CD4-positive, CD25-positive, alpha-beta regulatory T cell (primary cell): Measurements from ENCODE around the gene OR2D3. TPM values are rescaled to one million over a fixed set of nuclear protein-coding genes. Genes with fewer than 3 reads are reported as not detected.

Experiments used
- ATAC-seq, 2 donors: fragments of 150-1000 bp; cut with Tn5 transposase; one replicate each; pipeline ENCODE4 v1.10.0; 2021; ENCODE audit warnings: low read depth in 2 of 2, moderate number of reproducible peaks in 2 of 2, moderate library complexity in 1 of 2
- DNase-seq, 3 donors: peaks; one replicate each; pipeline versions ENCODE4 v3.0.0 to v3.0.0-alpha.2; 2012 to 2022; ENCODE audit warnings: mixed read lengths in 1 of 3
- H3K27ac ChIP-seq: one replicate; pipeline ENCODE4 v1.7.0; 2013; ENCODE audit warnings: mild to moderate bottlenecking, low read length; ENCODE audit not compliant: insufficient read depth, poor library complexity, severe bottlenecking
- H3K27me3 ChIP-seq: one replicate; pipeline ENCODE4 v1.7.0; 2013; ENCODE audit warnings: low read length; ENCODE audit not compliant: control insufficient read depth, insufficient read depth
- H3K36me3 ChIP-seq: one replicate; pipeline ENCODE4 v1.7.0; 2013; ENCODE audit warnings: mild to moderate bottlenecking, low read length, moderate library complexity; ENCODE audit not compliant: control insufficient read depth, insufficient read depth
- H3K4me1 ChIP-seq: 2 replicates; pipeline ENCODE4 v1.7.0; 2013; ENCODE audit warnings: mild to moderate bottlenecking, low read length; ENCODE audit not compliant: insufficient read depth, control insufficient read depth, poor library complexity, severe bottlenecking
- H3K4me3 ChIP-seq: one replicate; pipeline ENCODE4 v1.7.0; 2013; ENCODE audit warnings: low read depth, mild to moderate bottlenecking, low read length, moderate library complexity
- H3K9me3 ChIP-seq, 2 experiments: 1 replicate in 1 of 2; 2 replicates in 1 of 2; pipeline ENCODE4 v1.7.0; 2013; ENCODE audit warnings: low read length in 2 of 2, mild to moderate bottlenecking in 1 of 2, moderate library complexity in 1 of 2; ENCODE audit not compliant: control insufficient read depth in 2 of 2
- H3K27ac Mint-ChIP-seq, 3 donors: one replicate each; pipeline ENCODE4 v1.8.0; 2020 to 2022; ENCODE audit warnings: mild to moderate bottlenecking in 3 of 3, mixed read lengths in 3 of 3, moderate library complexity in 2 of 3
- H3K27me3 Mint-ChIP-seq: one replicate; pipeline ENCODE4 v1.8.0; 2022; ENCODE audit warnings: mild to moderate bottlenecking, mixed read lengths
- H3K36me3 Mint-ChIP-seq: one replicate; pipeline ENCODE4 v1.8.0; 2020; ENCODE audit warnings: mixed read lengths
- H3K4me1 Mint-ChIP-seq, 4 donors: one replicate each; pipeline ENCODE4 v1.8.0; 2020 to 2022; ENCODE audit warnings: mixed read lengths in 4 of 4, mild to moderate bottlenecking in 1 of 4
- H3K4me3 Mint-ChIP-seq, 4 donors: one replicate each; pipeline ENCODE4 v1.8.0; 2020 to 2022; ENCODE audit warnings: mild to moderate bottlenecking in 4 of 4, mixed read lengths in 4 of 4, moderate library complexity in 3 of 4
- H3K9me3 Mint-ChIP-seq, 7 donors: one replicate each; pipeline ENCODE4 v1.8.0; 2020 to 2022; ENCODE audit warnings: mixed read lengths in 7 of 7, mild to moderate bottlenecking in 3 of 7, moderate library complexity in 2 of 7
- polyA plus RNA-seq, 4 donors: library from polyadenylated mRNA; unstranded; fragments of 300-500 nt; fragmentation: Illumina TruSeq; gene quantifications; one replicate each; pipeline ENCODE4 v1.2.3, GENCODE V29; 2021
- total RNA-seq: library from RNA; stranded (reverse); gene quantifications from one replicate; pipeline ENCODE4 v1.2.3, GENCODE V29; 2022

The OR2D3 gene
- total and polyA plus RNA-seq, 5 donors from 2014 or later, result not detected

DNA sequence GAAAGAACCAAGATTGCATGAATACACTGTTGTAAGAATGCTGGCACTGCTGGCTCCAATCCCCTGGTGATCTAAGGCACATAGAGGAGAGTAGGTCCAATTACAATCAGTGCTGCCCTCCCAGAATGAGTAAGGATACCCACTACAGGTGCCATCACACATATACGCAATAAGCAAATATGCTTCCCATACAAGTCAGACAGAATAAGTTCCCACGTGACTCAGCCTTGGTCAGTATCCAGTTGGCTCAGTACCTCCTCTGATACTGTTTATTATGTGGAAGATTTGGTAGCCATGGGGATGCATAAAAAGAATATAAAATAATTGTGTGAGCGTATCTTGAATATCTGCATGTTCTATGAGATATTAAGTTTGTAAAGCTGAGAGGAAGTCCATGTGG lies 8.9 kb upstream of the OR2D3 start:
- H3K27ac ChIP-seq, result no peak overlapping the region
- ATAC-seq (no peak), DNase-seq (no peak)
- H3K9me3 ChIP-seq, result no peaks in the 10 kb centered on the region
- Mint-ChIP-seq H3K4me3 (no peak overlapping the region), H3K4me1 (no peaks in the 10 kb centered on the region), H3K9me3 (no peaks in the 10 kb centered on the region), H3K27ac (no peak overlapping the region), H3K36me3 (no peaks in the 10 kb centered on the region), H3K27me3 (no peaks in the 10 kb centered on the region)
- H3K4me3 ChIP-seq, result no peak overlapping the region
- H3K27me3 ChIP-seq, result no peaks in the 10 kb centered on the region
- no peaks in the 10 kb centered on the region for H3K4me1 ChIP-seq
- H3K36me3 ChIP-seq, result no peaks in the 10 kb centered on the region

DNA sequence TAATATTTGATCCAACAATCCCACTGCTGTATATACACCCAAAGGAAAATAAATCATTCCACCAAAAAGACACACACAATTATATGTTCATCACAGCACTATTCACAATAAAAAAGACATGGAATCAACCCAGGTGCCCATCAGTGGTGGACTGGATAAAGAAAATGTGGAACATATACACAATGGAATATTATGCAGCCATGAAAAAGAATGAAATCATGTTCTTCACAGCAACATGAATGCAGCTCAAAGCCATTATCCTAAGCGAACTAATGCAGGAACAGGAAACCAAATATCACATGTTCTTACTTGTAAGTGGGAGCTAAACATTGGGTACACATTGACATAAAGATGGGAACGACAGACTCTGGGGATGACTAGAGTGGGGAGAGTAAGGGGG lies 1.1 kb upstream of the OR2D3 start:
- ATAC-seq, result no peak
- Mint-ChIP-seq H3K4me3 (no peak overlapping the region), H3K27me3 (peaks cover 5% of the 10 kb centered on the region), H3K27ac (no peak overlapping the region), H3K36me3 (no peaks in the 10 kb centered on the region), H3K9me3 (peaks cover 0 to 1% (median 0%) of the 10 kb centered on the region in 7 donors), H3K4me1 (no peaks in the 10 kb centered on the region)
- H3K4me3 ChIP-seq, result no peak overlapping the region
- H3K36me3 ChIP-seq, result no peaks in the 10 kb centered on the region
- H3K27me3 ChIP-seq, result peaks cover 2% of the 10 kb centered on the region
- no peaks in the 10 kb centered on the region for H3K4me1 ChIP-seq
- H3K27ac ChIP-seq, result no peak overlapping the region
- peaks cover 0 to 3% of the 10 kb centered on the region in 2 experiments for H3K9me3 ChIP-seq
- DNase-seq, result no peak

DNA sequence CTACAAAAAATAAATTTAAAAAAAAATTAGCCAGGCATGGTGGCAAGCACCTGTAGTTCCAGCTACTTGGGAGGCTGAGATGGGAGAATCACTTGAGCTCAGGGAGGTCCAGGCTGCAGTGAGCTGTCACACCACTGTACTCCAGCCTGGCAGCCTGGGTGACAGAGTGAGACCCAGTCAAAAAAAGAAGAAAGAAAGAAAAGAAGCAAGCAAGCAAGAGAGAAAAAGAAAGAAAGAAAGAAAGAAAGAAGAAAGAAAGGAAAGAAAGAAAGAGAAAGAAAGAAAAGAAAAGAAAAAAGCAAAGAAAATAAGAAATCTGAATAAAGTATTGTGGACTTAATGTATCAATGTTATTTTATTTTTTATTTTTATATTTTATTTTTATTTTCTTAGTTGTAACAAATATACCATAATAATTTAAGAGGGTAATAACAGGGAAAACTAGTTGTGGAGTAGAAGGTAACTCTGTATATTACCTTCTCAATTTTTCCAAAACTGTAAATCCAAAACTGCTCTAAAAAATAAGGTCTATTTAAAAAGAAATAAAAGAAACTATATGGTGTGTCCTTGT lies 4.3 kb downstream of the OR2D3 start:
- peaks cover 34% of the 10 kb centered on the region for H3K27me3 Mint-ChIP-seq
- H3K27ac Mint-ChIP-seq, result no peak overlapping the region
- H3K4me1 ChIP-seq, result peaks cover 15% of the 10 kb centered on the region

DNA sequence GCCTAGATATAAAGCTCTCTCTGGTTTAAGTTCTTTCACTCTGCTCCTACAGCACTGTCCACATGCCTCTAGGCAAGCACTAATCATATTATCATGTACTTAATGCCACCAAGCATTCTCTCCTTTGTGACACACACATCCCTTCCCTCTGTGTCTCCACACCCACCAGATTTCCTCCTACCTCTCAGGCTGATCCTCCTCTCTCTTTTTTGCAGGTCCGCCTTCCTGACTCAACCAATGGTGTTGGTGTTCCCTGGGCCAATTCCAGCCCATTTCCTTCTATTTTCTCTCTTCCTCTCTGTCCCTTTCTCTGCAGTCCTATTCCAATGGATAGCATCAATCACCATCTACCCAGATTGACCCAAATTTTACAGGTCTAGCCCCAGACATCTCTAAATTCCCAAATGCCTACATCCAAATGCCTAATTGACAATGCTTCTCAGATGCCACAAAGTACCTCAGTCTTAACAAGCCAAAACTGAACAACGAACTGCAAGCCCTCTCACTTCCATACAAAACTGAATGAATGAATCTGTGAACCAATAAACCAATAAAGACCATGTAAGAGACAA lies 4.9 kb downstream of the OR2D3 start:
- peaks cover 34% of the 10 kb centered on the region for H3K27me3 Mint-ChIP-seq
- H3K4me1 Mint-ChIP-seq, result peaks cover 0 to 18% (median 4%) of the 10 kb centered on the region in 4 donors
- H3K4me1 ChIP-seq, result peaks cover 15% of the 10 kb centered on the region
- H3K9me3 Mint-ChIP-seq, result peaks cover 0 to 4% (median 0%) of the 10 kb centered on the region in 7 donors
- H3K4me3 Mint-ChIP-seq, result peak overlapping the region in 2 of 4 donors; percentile 64 to 82
- peak overlapping the region; percentile 58 for H3K4me3 ChIP-seq
- ATAC-seq (no peak), DNase-seq (no peak)
- no peak overlapping the region for H3K27ac ChIP-seq
- H3K9me3 ChIP-seq, result no peaks in the 10 kb centered on the region
- no peak overlapping the region for H3K27ac Mint-ChIP-seq
- H3K27me3 ChIP-seq, result peaks cover 16% of the 10 kb centered on the region
- no peaks in the 10 kb centered on the region for H3K36me3 ChIP-seq
- no peaks in the 10 kb centered on the region for H3K36me3 Mint-ChIP-seq

More for the DNA sequence above, 4.3 kb downstream of the OR2D3 start:
- DNase-seq (no peak), ATAC-seq (no peak)
- peaks cover 0 to 4% (median 0%) of the 10 kb centered on the region in 7 donors for H3K9me3 Mint-ChIP-seq
- Histone ChIP-seq H3K27me3 (peaks cover 16% of the 10 kb centered on the region), H3K9me3 (no peaks in the 10 kb centered on the region), H3K36me3 (no peaks in the 10 kb centered on the region), H3K27ac (no peak overlapping the region), H3K4me3 (no peak overlapping the region)
- H3K4me3 Mint-ChIP-seq, result no peak overlapping the region
- H3K36me3 Mint-ChIP-seq, result no peaks in the 10 kb centered on the region
- H3K4me1 Mint-ChIP-seq, result peaks cover 0 to 18% (median 4%) of the 10 kb centered on the region in 4 donors

DNA sequence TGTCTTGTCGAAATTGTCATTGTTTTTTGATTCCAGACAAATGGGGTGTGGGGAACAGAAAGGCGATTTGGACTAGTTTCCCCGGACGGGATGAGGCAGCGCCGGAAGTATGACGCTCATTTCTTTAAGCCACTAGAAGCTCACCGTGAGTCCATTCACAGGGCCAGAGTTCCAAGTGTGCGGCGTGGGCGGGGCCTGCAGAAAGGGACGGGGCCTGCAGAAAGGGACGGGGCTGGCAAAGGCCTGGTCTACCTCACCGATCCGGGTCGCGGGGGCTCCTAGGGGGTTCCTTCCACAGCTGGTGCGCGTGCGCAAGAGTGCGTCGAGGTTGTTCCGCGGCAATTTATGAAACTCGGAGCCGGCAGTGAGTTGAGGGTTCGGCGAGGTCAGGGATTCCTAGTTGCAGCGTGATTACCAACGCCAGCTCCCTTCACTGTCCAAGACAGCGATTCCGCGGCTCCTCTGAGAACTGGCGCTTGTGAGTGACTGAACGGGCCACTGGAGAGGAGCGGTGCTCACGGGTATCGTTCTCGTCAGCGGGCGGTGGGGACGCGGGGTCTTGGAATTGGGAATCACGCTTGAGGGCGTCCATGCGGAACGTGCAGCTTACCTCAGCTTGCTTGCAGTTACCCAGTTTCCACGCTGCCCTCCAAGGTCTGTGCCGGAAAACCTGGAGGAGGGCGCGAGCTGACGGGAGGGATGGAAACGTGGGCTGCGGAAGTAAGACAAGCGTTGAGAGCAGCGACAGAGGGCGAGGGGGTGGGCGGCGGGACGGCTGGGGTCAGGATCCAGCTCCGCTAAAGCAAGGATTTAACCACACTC lies 5.6 kb downstream of the OR2D3 start, which contains the start of gene ZNF215:
Gene ZNF215, plus strand, starts transcription at position 219 of the 822 bp plus-strand sequence. CDS start 5,847 bp downstream, outside the sequence.
- Histone ChIP-seq H3K9me3 (no peaks in the 10 kb centered on the region), H3K36me3 (no peaks in the 10 kb centered on the region), H3K27me3 (peaks cover 16% of the 10 kb centered on the region), H3K4me3 (peak within 1 kb of the TSS; percentile 66), H3K4me1 (peaks cover 15% of the 10 kb centered on the region), H3K27ac (no peak within 1 kb of the TSS)
- Mint-ChIP-seq H3K36me3 (no peaks in the 10 kb centered on the region), H3K27me3 (peaks cover 34% of the 10 kb centered on the region), H3K9me3 (peaks cover 0 to 3% (median 0%) of the 10 kb centered on the region in 7 donors), H3K4me3 (peak within 1 kb of the TSS in 2 of 4 donors; percentile 64 to 82), H3K4me1 (peaks cover 0 to 18% (median 4%) of the 10 kb centered on the region in 4 donors), H3K27ac (no peak within 1 kb of the TSS)
- ATAC-seq (peak in 1 of 2 donors; percentile 26), DNase-seq (peak; percentile 5 to 18 (median 9))

DNA sequence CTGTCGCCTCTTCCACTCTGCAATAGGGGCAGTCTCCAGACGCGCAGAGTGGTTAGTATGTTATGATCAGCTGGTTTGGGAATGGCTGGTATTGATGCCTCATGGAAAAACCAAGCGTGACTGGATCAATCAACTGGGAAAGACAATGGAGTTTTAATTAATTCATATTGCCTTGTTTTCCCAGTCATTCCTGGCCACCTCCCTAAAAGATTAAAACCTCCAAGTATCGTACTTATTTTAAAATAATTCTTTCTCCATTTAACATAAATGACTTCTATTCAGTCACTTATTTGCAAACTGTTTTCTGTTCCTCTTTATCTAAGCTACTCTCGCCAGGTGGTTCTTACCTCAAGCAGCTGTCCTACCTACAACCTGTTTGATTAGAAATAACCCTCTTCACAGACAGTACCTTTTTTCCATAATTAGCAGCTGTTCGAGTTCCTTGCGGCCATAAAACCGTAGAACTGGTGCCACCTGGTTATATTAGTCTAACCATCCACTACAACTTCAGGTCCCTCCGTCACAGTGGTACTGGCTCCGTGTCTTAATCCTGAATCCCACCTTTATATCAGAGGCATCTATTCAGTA lies 6.3 kb downstream of the OR2D3 start:
- Mint-ChIP-seq H3K27ac (no peak overlapping the region), H3K9me3 (peaks cover 0 to 3% (median 0%) of the 10 kb centered on the region in 7 donors), H3K27me3 (peaks cover 34% of the 10 kb centered on the region), H3K4me3 (peak overlapping the region in 1 of 4 donors; percentile 82), H3K4me1 (peaks cover 0 to 18% (median 4%) of the 10 kb centered on the region in 4 donors), H3K36me3 (no peaks in the 10 kb centered on the region)
- Histone ChIP-seq H3K9me3 (no peaks in the 10 kb centered on the region), H3K4me3 (peak overlapping the region; percentile 66), H3K27ac (no peak overlapping the region), H3K27me3 (peaks cover 16% of the 10 kb centered on the region), H3K4me1 (peaks cover 15% of the 10 kb centered on the region), H3K36me3 (no peaks in the 10 kb centered on the region)
- ATAC-seq (no peak), DNase-seq (no peak)

DNA sequence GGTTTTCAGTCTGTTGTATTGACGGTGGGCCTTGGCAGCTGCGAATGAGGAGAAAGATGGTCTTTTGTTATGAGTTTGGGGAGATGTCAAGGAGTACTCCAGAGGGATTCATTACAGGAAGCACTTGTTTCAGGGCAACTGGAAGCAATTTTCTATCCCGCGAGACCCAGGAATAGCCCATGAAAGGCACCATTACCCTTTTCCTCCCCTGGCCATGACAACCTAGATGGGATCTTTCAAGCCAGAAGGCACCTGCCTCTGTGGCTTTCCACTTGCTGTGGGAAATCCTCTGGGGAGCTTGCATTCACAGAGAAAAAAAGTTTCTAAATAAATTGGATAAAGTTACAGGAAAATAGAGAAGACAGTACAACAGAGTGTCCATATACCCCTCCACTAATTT lies 8.1 kb downstream of the OR2D3 start:
- no peaks in the 10 kb centered on the region for H3K36me3 Mint-ChIP-seq
- peaks cover 0 to 18% (median 4%) of the 10 kb centered on the region in 4 donors for H3K4me1 Mint-ChIP-seq
- Histone ChIP-seq H3K27me3 (peaks cover 16% of the 10 kb centered on the region), H3K4me3 (no peak overlapping the region), H3K4me1 (peaks cover 15% of the 10 kb centered on the region), H3K9me3 (no peaks in the 10 kb centered on the region), H3K36me3 (no peaks in the 10 kb centered on the region), H3K27ac (no peak overlapping the region)
- peaks cover 0 to 3% (median 0%) of the 10 kb centered on the region in 7 donors for H3K9me3 Mint-ChIP-seq
- ATAC-seq (no peak), DNase-seq (no peak)
- no peak overlapping the region for H3K27ac Mint-ChIP-seq
- no peak overlapping the region for H3K4me3 Mint-ChIP-seq
- H3K27me3 Mint-ChIP-seq, result peaks cover 37% of the 10 kb centered on the region
